GM19463 (cell line): ENCODE results near the gene QSOX2.

ENCODE experiments used
- ATAC-seq: cut with Tn5 transposase; IDR thresholded peaks from one replicate; pipeline ENCODE4 v1.9.1; 2021; ENCODE audit warnings: mild to moderate bottlenecking, moderate library complexity; ENCODE audit not compliant: unreplicated experiment

The QSOX2 gene

GRCh38 chr9:136223871-136224640 is 21.6 kb downstream of the QSOX2 start:
- no peak for ATAC-seq

DNA sequence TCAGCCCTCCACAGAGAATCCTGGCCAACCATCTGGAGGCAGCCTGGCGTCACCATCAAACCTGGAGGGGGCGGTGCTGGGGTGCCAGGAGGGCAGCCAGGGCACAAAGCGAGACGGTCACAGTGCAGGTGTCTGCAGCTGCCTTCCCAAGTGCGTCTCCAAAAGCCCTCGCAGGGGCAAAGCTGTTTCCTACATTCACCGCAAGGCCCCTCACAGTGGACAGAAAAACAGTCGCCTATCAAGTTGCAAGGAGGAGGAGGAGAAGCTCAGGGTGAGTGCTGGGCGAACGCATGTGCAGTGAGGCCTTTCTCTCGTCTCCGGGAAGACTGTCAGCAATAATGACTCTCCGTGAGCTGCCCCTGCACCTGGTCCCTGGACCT is 22.7 kb downstream of the QSOX2 start:
- ATAC-seq = no peak

DNA sequence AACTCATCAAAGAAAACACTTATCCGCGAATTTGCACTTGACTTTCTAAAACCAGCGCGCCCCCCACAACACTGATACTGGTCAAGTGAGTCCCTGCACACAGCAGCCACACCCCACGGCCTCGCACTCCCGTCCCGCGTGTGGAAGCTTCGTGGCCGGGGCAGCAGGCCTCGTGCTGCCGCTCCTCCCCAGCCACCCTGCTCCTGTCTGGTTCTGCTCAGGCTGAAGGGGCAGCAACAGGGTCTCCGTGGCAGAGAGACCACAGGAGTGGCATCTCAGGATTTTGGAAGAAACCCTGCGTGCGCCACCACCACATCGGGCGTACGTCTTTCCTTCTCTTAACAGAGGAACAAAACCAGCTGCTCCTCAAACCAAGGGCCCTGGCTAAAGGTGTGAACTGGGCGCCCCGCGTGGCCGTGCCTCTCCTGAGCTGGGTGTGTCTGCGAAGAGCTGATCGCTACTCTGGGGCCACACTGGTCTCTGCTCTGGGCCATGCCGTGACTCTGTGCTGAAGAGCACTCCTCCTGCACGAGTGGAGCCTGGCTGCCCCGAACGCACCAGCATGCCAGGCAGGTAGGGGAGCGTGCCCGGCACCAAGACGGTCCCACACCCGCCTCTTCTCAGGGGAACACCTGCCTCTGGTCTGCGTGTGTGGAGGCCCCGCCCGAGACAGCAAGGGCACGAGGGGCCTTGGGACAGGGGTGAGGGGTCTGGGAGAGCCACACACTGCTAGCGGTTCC is 23.3 kb downstream of the QSOX2 start:
- no peak for ATAC-seq

DNA sequence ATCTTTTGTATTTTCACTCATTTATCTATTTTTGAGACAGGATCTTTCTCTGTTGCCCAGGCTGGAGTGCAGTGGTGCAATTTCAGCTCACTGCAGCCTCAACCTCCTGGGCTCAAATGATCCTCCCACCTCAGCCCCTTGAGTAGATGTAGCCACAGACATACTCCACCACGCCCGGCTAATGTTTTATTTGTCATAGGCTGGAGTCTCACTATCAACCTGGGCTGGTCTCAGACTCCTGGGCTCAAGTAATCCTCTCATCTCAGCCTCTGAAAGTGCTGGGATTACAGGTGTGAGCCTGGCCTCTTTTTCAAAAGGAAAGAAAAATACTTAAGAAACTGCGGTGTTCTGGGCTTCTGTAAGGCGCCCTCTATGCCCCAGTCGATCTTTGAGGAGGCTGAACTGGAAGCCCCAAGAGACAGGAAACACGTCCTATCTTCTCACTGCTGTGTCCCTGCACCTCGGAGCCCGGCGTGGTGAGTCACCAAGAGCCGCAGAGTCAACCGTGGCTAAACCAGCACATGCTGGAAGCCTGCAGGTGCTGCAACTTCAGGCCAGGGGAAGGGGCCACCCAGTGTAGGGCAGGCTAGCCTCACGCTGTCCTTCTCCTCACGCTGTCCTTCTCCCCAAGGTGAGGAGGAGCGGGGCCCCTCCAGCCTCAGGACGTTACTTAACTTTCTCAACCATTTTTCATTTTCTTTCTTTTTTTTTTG is 25.4 kb downstream of the QSOX2 start:
- no peak for ATAC-seq

DNA sequence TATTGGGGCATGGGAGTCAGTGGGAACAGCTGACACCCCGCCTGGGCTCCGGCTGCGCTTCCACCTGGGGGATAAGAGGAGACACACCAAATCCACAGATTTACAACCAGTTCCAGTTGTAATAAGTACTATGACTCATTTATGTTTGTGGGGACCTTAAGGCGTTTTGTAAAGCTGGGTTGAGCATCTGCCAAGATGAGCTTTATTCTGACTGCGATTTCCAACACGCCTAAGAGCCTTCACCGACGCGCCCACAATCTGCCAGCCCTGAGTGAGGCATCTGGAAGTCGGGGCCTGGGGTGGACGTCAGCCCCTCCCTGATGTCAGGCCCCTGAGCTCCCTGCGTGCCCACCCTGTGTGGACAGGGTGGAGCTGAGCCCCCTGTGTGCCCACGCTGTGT is 26.3 kb downstream of the QSOX2 start:
- no peak for ATAC-seq

GRCh38 chr9:136218673-136219072 is 26.9 kb downstream of the QSOX2 start:
- no peak for ATAC-seq

DNA sequence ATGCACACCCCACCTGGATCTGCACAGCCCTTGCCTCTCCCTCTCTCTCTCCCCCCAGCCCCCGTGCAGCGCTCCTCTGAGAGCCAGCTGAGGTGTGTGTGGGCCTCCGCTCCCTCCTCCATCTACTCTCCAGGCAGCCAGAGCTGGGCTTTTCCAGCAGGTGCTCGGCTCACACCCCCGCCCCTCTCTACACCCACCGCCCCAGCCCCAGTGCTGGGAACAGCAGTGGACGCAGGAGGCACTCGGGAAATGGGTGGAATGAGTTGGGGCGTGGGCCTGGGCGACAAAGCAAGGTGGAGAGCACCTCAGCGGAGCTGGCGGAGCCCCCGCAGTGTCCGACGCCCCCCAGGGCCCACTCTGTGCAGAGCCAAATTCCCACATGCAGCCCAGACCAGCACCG is 27.3 kb downstream of the QSOX2 start:
- no peak for ATAC-seq

GRCh38 chr9:136216541-136217244 is 28.9 kb downstream of the QSOX2 start:
- no peak for ATAC-seq

DNA sequence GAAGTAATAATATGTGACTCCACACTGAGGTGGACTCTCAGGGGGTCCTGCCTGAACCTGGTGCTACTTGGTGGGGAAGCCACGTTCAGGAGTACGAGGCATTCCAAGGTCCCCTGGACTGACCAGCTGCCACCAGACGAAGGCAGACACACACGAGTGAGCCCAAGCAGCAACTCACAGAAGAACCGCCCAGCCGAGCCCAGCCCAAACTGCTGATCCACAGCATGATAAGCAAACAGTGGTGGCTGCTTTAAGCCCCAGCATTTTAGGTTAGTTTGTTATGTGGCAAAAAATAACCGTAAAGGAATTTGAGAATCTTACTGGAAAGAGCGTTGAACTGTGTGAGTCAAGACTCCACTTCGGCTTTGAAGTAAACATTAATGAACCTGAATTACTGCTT is 31.9 kb downstream of the QSOX2 start:
- ATAC-seq = no peak

- ATAC-seq = no peak
Measured at GRCh38 chr9:136212345-136212950, 33.2 kb downstream of the QSOX2 start.

- no peak for ATAC-seq
Measured at GRCh38 chr9:136211441-136212344, 33.9 kb downstream of the QSOX2 start.

GRCh38 chr9:136211006-136211405 is 34.6 kb downstream of the QSOX2 start:
- ATAC-seq = no peak

DNA sequence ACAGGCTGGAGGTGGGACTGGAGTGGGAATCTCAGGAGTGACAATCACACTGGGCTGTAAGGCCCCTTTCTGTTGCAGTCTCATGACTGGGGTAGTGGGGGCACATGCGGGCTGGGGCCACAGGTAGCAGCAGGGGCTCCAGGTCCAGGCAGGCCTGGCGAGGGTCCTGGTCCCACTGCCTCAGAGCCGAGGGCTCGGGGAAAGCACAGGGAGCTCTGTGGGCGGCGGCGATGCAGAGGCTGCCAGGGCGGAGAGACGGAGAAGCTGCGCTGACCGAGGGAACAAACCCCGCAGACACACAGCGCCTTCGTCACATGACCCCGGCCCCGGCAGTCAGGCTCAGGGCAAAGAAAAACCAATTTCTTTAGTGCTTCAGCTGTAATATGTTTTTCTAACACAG is 35.3 kb downstream of the QSOX2 start:
- ATAC-seq = no peak

DNA sequence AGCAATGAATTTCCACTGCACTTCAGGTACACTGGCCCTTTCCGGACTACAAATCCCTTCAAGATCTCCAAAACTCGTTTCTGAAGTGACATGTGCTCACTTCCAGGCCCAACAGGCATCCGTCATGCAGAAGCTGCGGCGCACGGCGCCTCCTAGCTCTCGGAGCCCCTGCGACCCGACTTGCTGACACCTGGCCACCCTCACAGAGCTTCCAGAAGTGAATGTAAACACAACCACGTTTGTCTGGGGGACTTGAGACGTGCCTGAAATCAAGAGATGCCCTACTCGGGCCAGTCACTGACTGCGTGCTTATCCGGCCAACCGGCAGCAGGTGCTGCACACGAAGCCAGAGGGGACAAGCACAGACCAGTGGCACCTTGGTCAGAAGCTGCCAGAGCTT is 35.8 kb downstream of the QSOX2 start:
- no peak for ATAC-seq

GRCh38 chr9:136209232-136209631 is 36.4 kb downstream of the QSOX2 start:
- no peak for ATAC-seq

DNA sequence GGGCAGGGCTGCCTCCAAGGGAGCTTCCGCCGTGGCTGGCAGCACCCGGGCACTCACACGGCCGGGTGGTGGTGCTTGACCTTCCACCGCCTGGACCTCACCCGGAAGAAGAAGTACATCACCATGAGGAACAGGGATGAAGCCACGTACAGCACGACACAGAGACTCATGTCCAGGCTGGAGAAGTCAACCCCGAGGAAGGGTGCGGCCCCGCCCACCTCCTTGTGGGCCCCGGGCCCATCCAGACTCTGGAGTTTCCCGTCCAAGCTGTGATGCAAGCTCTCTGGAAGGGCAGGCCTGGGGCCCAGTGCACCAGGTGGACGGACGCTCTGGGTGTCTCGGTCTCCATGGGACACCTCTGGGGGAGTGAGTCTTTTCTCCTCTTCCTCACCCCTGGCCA is 36.9 kb downstream of the QSOX2 start:
- ATAC-seq = no peak

DNA sequence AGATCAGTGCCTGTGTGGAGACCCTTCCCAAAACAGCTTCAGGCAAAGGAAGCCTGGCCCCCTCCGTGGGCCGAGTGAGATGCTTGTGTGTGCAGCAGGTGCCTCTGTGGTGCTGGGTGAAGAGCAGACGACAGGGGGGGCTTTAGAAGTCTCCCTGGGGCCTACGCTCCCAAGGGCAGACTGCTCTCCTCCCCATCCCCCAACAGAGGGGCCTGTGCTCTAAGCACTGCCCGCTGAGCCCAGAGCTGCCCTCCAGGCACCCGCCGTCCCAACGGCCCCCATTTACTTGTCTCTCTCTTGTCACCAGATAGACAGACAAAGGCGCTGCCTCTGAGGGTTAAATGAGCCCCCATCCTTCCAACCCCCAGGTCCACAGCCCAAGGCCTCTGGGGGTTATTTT is 38.0 kb downstream of the QSOX2 start:
- ATAC-seq = no peak

DNA sequence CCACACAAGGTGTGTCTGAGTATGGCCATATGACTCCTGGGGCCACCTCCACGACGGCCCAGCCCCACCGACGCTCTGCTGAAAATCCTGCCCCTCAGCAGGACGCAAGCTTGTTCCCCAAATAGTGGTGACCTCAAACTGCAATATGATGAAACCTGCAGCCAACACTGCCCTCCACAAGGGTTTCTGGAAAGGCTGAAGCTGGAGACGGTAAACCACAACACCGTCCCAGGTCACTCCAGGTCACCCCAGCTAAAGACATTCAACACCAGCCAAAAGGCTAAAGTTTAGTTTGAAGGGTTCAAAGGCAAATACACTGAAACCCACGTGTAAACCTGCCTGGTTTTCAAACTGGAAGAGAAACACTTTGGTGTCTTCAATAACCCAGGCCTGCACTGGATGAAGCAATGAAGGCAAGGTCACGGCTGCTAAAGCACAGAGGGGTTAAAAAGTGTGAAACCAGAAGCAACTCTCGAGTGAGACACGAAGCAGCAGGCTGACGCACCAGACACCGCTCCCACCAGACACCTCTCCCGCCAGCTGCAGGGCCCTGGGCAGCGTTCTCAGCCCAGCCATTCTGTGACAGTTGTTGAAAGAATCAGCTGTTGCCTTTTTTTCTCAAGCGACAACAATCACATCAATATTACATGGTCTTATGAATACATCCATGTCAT is 38.9 kb downstream of the QSOX2 start:
- ATAC-seq = no peak

GRCh38 chr9:136205707-136205992 is 40.0 kb downstream of the QSOX2 start:
- no peak for ATAC-seq
